Stimulated activated naive CD8-positive, alpha-beta T cell treated with anti-CD3 and anti-CD28 coated beads, Interleukin-15, amount 100 ng/mL, for 72 hours (primary cell): ENCODE data around the gene PCP2.
A peak's percentile ranks its signal among the peaks of the same experiment; 100 is the strongest.

Source experiments
- ATAC-seq: fragments of 150-1000 bp; cut with Tn5 transposase; 2 replicates; pipeline ENCODE4 v1.10.0; 2021; ENCODE audit warnings: mild to moderate bottlenecking, moderate library complexity
- DNase-seq, 2 donors: peaks; one replicate each; pipeline ENCODE4 v3.0.0; 2021 to 2022
- H3K27ac Mint-ChIP-seq, 2 donors: one replicate each; pipeline ENCODE4 v1.8.0; 2022; ENCODE audit warnings: mild to moderate bottlenecking in 2 of 2, mixed read lengths in 2 of 2, moderate library complexity in 2 of 2
- H3K27me3 Mint-ChIP-seq: one replicate; pipeline ENCODE4 v1.8.0; 2022; ENCODE audit warnings: mixed read lengths
- H3K4me1 Mint-ChIP-seq: one replicate; pipeline ENCODE4 v1.8.0; 2022; ENCODE audit warnings: mild to moderate bottlenecking, mixed read lengths
- H3K4me3 Mint-ChIP-seq, 2 donors: one replicate each; pipeline ENCODE4 v1.8.0; 2022; ENCODE audit warnings: mild to moderate bottlenecking in 2 of 2, mixed read lengths in 2 of 2, moderate library complexity in 1 of 2
- H3K9me3 Mint-ChIP-seq, 2 donors: one replicate each; pipeline ENCODE4 v1.8.0; 2022; ENCODE audit warnings: mixed read lengths in 2 of 2

The PCP2 gene

DNA sequence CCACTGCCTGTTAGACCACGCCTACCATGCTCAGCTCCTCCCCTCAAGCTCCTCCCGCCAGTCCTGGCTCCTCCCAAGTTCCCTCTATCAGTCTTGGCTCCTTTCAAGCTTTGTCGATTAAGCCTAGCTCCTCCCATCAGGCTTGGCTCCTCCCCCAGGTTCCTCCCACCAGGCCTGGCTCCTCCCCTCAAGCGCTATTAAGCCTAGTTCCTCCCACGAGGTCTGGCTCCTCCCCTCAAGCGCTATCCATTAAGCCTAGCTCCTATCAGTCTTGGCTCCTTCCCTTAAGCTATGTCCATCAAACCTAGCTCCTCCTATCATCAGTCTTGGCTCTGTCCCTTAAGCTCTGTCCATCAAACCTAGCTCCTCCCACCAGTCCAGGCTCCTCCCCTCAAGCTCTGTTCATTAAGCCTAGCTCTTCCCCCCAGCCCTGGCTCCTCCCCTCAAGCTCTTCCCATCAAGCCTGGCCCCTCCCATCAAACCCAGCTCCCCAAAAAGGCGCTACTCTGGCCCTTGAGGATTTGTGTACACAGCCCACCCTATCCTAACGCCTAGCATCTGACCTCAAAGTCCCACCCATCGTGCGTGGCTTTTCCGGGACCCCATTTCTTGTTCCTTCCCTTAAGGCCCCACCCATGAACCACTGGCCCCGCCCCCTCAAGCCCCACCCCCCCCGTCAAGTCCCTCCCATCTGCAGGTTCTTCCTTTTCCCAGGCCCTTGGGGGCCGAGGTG is 27.9 kb downstream of the PCP2 start:
- peaks cover 38% of the 10 kb centered on the region for H3K27me3 Mint-ChIP-seq
- peaks cover 0 to 12% of the 10 kb centered on the region in 2 donors for H3K9me3 Mint-ChIP-seq
- peak; percentile 62 for ATAC-seq
- H3K4me3 Mint-ChIP-seq, result no peak overlapping the region
- H3K27ac Mint-ChIP-seq, result no peak overlapping the region
- peak in 1 of 2 donors; percentile 31 for DNase-seq
- H3K4me1 Mint-ChIP-seq, result peaks cover 6% of the 10 kb centered on the region

DNA sequence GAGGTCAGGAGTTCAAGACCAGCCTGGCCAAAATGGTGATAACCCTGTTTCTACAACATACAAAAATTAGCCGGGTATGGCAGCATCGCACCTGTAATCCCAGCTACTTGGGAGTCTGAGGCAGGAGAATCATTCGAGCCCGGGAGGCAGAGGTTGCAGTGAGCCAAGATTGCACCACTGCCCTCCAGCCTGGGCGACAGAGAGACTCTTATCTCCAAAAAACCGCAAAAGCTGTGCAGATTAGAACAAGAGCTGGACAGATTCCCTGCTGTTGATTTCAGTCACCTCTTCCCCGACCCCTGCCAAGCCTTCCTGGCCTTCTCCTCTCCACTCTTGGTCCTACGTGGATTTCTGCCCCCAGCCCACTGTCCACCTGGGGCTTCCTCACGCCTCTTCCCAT is 29.6 kb downstream of the PCP2 start:
- H3K9me3 Mint-ChIP-seq, result peaks cover 0 to 13% of the 10 kb centered on the region in 2 donors
- no peak overlapping the region for H3K27ac Mint-ChIP-seq
- ATAC-seq (no peak), DNase-seq (no peak)
- no peak overlapping the region for H3K4me3 Mint-ChIP-seq
- H3K27me3 Mint-ChIP-seq, result peaks cover 39% of the 10 kb centered on the region
- peaks cover 6% of the 10 kb centered on the region for H3K4me1 Mint-ChIP-seq

DNA sequence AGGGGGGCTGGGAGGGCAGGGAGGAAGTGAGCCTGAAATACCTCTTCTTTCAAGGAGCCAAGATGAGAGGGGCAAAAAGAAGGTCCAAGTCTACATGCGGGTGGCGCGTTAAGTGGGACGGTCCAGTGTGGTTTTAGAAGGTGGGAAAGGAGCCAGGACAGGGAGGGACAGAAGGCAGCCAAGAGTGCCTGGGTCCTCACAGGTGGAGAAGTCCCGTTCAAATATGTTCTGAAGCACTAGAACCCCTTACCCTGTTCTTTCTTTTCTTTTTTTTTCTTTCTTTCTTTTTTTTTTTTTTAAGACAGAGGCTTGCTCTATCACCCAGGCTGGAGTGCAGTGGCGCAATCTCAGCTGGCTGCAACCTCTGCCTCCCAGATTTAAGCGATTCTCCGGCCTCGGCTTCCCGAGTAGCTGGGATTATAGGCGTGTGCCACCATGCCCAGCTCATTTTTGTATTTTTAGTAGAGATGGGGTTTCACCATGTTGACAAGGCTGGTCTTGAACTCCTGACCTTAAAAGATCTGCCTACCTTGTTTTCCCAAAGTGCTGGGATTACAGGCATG is 30.5 kb downstream of the PCP2 start:
- Mint-ChIP-seq H3K27ac (no peak overlapping the region), H3K4me1 (peaks cover 6% of the 10 kb centered on the region), H3K9me3 (peaks cover 0 to 13% of the 10 kb centered on the region in 2 donors), H3K27me3 (peaks cover 48% of the 10 kb centered on the region), H3K4me3 (no peak overlapping the region)
- DNase-seq (no peak), ATAC-seq (no peak)

DNA sequence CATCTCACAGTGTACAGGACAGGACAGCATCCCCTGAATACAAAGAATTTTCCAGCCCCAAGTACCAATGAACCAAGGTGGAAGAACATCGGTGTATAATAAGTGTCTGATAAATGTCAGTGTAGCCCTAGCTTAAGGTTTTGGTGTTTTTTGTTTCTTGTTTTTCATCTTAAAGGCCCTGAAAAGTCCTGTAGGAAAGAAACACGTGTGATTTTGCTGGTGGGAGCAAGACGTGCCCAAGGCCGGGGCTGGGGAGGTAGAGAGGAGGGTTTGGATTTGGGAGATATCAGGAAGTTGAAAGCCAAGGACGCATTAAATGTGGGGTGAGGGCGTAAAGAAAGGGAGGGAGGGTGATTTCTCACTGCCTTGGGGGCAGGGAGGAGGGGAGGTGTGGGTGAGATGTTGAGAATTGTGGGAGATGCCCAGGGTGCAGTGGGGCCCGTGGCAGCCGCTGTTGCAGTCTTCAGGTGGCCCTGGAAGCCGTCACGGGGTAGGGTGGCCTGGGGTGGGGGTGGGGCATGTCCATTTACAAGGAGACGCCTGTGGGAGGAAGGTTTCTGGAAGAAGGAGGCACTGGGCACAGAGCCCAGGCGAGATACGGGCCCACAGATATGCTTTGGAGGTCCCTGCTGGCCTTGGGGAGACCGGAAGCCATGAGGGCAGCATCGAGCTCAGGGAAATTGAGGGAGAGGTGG is 31.1 kb downstream of the PCP2 start:
- DNase-seq (no peak), ATAC-seq (no peak)
- peaks cover 54% of the 10 kb centered on the region for H3K27me3 Mint-ChIP-seq
- H3K27ac Mint-ChIP-seq, result no peak overlapping the region
- no peak overlapping the region for H3K4me3 Mint-ChIP-seq
- H3K4me1 Mint-ChIP-seq, result peaks cover 6% of the 10 kb centered on the region
- peaks cover 0 to 13% of the 10 kb centered on the region in 2 donors for H3K9me3 Mint-ChIP-seq

DNA sequence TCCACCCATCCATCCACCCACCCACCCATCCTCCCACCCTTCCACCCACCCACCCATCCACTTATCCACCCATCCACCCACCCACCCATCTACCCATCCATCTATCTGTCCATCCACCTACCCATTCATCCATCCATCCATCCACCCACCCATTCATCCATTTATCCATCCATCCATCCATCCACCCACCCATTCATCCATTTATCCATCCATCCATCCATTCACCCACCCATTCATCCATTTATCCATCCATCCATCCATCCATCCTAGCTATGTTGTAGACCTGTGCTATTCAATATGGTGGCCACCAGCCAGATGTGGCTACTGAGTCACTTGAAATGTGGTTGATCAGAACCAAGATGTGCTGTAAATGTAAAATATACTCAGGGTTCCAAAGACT is 32.8 kb downstream of the PCP2 start:
- Mint-ChIP-seq H3K9me3 (peaks cover 0 to 12% of the 10 kb centered on the region in 2 donors), H3K4me3 (no peak overlapping the region), H3K4me1 (peaks cover 14% of the 10 kb centered on the region), H3K27me3 (peaks cover 56% of the 10 kb centered on the region), H3K27ac (peak overlapping the region in 1 of 2 donors; percentile 72)
- ATAC-seq (no peak), DNase-seq (no peak)

DNA sequence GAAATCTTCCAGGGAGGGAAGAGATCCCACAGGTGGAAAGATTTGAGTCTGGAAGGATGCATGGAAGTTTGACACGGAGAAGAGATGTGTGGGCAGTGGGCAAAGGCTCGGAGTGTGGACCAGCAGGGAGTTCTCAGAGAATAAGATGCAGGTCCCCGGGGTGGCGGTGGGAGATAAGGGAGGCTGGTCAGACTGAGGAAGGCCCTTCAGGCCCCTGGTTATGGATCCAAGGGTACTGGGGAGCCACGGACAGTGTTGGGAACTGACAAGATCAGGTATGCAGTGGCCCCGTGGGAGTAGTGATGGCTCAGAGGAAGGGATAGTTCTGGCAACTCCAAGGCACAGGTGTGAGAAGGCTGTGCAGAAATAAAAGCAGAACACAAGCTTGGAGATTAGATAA is 35.3 kb downstream of the PCP2 start:
- Mint-ChIP-seq H3K27ac (no peak overlapping the region), H3K9me3 (peaks cover 0 to 7% of the 10 kb centered on the region in 2 donors), H3K27me3 (peaks cover 61% of the 10 kb centered on the region), H3K4me1 (peaks cover 15% of the 10 kb centered on the region), H3K4me3 (no peak overlapping the region)
- ATAC-seq, result no peak
- DNase-seq, result no peak

DNA sequence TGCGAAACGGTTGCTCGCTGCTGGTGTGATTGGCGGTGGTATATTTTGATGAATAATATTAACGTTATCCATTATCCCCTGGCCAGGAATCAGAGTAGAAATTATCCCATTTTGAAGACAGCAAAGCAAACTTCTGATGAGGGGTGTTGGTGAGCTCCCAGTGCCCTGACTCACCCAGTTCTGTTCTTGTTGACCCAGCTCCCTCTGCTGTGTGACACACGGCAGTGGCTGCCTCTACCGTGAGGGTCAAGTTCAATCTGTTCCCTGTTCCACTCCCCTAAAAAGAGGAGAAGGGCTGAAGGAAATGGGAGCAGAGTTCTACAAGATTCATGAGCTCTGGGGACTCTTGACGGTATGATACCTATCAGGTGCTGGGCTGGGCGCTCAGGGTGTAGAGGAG is 35.8 kb downstream of the PCP2 start:
- peaks cover 66% of the 10 kb centered on the region for H3K27me3 Mint-ChIP-seq
- peaks cover 15% of the 10 kb centered on the region for H3K4me1 Mint-ChIP-seq
- no peak overlapping the region for H3K4me3 Mint-ChIP-seq
- ATAC-seq (no peak), DNase-seq (no peak)
- H3K9me3 Mint-ChIP-seq, result peaks cover 0 to 7% of the 10 kb centered on the region in 2 donors
- no peak overlapping the region for H3K27ac Mint-ChIP-seq

DNA sequence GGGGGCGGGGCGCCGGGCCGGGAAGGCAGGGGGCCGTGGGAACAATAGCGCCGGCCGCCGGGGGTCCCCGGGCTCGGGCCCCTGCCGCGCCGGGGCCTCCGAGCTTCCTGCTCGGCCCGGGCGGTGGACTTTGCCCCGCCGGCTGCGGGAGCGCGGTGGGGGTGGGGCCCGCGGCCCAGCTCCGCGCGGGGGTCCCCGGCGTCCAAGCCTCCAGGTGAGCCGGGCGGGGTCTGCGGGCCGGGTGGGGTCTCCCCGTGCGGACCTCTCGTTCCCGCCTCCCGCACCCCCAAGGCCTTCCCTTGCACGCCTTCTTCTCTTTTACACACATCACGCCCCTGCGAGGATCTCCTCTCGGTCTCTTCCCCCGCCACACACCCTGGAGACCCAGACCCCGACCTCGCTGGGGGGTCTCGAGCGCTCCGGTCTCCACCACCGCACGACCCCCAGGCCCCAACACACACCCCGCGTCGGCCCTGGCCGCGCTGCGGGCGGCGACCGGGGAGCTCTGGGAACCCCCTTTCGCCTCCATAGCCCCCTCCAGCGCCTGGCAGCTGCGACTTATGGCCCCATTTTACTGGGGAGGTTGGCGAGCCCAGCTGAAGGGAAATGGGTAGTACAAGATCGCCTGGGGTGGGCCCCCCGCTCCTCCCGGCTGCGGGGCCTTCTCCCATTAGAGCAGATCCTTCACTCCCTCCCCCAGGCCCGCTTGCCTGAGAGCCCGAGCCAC is 37.1 kb downstream of the PCP2 start:
- H3K4me1 Mint-ChIP-seq, result peaks cover 15% of the 10 kb centered on the region
- DNase-seq (no peak), ATAC-seq (peak; percentile 29)
- peaks cover 61% of the 10 kb centered on the region for H3K27me3 Mint-ChIP-seq
- H3K27ac Mint-ChIP-seq, result no peak overlapping the region
- H3K4me3 Mint-ChIP-seq, result peak overlapping the region; percentile 76 to 86
- peaks cover 0 to 7% of the 10 kb centered on the region in 2 donors for H3K9me3 Mint-ChIP-seq

DNA sequence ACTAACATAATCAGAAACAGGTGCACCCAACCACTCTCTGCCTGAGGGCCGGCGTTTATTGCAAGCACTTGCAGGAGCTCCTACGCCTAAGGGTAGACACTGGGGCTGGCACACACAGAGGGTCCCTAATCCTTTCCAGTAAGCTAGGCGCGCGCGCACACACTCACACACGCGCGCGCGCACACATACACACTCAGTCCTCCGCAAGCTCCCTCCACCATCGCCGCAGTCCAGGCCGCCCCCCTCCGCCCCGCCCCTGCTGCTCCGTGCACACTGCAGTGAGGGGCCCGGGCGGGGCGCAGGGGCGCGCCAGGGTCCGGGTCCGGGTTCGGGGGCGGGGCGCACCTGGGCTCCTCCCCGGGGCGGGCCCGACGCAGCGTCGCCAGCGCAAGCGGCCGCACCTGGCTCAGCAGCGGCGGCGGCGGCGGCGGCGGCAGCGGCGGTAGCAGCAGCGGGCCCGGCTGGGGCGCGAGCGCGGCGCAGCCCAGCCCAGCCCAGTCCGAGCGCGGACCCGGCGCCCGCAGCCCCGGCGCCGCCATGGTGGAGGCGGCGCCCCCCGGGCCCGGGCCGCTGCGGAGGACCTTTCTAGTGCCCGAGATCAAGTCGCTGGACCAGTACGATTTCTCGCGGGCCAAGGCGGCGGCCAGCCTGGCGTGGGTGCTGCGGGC is 37.9 kb downstream of the PCP2 start, which contains the start of gene CAMSAP3:
Gene CAMSAP3, plus strand, starts transcription at position 398 of the 668 bp plus-strand sequence. Its CDS starts 140 bp downstream, at position 538.
- Mint-ChIP-seq H3K4me1 (peaks cover 15% of the 10 kb centered on the region), H3K27ac (peak within 1 kb of the TSS in 1 of 2 donors; percentile 31), H3K27me3 (peaks cover 61% of the 10 kb centered on the region), H3K4me3 (peak within 1 kb of the TSS; percentile 76 to 86), H3K9me3 (peaks cover 0 to 1% of the 10 kb centered on the region in 2 donors)
- peak; percentile 37 to 55 for DNase-seq
- peak; percentile 90 for ATAC-seq

DNA sequence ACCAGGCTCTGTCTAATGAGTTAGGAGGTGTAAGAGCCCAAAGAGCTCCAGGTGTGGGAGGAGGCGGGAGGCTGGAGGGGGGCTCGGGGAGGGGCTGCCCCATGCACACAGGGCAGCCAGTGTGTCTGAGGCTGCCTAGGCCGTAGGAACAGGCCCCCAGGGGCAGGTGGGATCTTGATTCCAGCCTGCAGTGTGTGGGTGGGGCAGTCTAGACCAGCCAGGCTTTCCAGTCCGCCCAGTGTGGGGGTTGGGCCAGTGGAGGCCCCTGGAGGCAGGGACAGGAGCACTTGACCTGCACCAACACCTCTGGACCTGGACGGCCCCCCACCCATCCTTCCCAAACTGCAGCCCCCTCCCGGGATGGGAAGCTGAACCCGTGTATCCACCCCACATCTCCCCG is 43.3 kb downstream of the PCP2 start:
- no peak for DNase-seq
- Mint-ChIP-seq H3K27ac (no peak overlapping the region), H3K4me1 (peaks cover 4% of the 10 kb centered on the region), H3K27me3 (peaks cover 29% of the 10 kb centered on the region), H3K9me3 (no peaks in the 10 kb centered on the region), H3K4me3 (no peak overlapping the region)
- no peak for ATAC-seq

DNA sequence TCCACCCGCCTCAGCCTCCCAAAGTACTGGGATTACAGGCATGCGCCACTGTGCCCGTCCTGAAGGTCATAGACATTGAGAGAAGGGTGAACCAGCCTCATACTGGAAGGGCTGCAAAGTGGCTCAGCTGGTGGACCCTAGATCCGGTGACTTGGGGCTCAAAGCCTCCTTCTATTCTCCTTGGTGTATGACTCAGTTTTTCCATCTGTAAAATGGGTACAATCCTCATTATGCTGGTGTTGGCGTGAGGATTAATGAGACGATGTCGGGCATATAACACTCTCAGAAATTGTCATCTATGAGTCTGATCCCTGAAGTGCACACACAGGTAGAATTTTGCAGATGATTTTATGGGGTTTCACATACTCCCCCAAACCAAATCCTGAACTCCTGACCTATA is 43.7 kb downstream of the PCP2 start:
- no peak overlapping the region for H3K4me3 Mint-ChIP-seq
- H3K27ac Mint-ChIP-seq, result no peak overlapping the region
- ATAC-seq, result no peak
- no peaks in the 10 kb centered on the region for H3K4me1 Mint-ChIP-seq
- H3K9me3 Mint-ChIP-seq, result no peaks in the 10 kb centered on the region
- DNase-seq, result no peak
- H3K27me3 Mint-ChIP-seq, result peaks cover 25% of the 10 kb centered on the region

DNA sequence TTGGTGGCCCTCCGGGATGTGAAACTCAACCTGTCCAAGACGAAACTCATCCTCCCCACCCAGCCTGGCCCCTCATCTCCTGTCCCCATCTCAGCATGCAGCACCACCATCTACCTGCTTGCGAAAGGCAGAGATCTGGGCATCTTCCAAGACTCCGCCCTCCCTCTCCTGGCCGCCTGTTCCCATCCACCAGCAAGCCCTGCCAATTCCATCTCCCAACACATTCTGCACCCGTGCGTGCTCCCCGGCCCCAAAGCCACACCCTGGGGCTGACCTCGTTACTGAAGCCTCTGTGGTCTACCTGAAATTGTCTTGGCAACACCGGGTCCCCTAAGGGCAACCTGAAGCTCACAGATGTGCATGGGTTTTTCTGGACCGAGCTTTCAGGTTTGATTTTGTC is 51.1 kb downstream of the PCP2 start:
- Mint-ChIP-seq H3K27me3 (peaks cover 4% of the 10 kb centered on the region), H3K9me3 (no peaks in the 10 kb centered on the region), H3K27ac (no peak overlapping the region), H3K4me1 (no peaks in the 10 kb centered on the region), H3K4me3 (no peak overlapping the region)
- ATAC-seq, result no peak
- no peak for DNase-seq
